ENCODE results near the gene KLF12.

The KLF12 gene

GRCh38 chr13:74162782-74163181 lies 28.6 kb upstream of the KLF12 start:
- no peak for TF ChIP-seq CREB1 (IDR thresholded peaks at IDR 0.05; ENCODE audit: low read depth)
- no peak for TF ChIP-seq TCF12 (IDR thresholded peaks at IDR 0.05; ENCODE audit: low read depth)
- no peak for TF ChIP-seq TAF1 (IDR thresholded peaks at IDR 0.05; ENCODE audit: low read depth)
- TF ChIP-seq ZBTB7A (IDR thresholded peaks at IDR 0.05; ENCODE audit: low read depth): no peak
- no peak for TF ChIP-seq USF1 (IDR thresholded peaks at IDR 0.05)
- TF ChIP-seq EGR1 (IDR thresholded peaks at IDR 0.05): no peak
- no peak for TF ChIP-seq REST (IDR thresholded peaks at IDR 0.05; ENCODE audit: low read depth)
- TF ChIP-seq MAX (IDR thresholded peaks at IDR 0.05): no peak
- TF ChIP-seq YY1 (IDR thresholded peaks at IDR 0.05; ENCODE audit: low read depth): no peak
- TF ChIP-seq CEBPB (IDR thresholded peaks at IDR 0.05): no peak
- TF ChIP-seq TEAD4 (IDR thresholded peaks at IDR 0.05): no peak
- TF ChIP-seq EP300 (IDR thresholded peaks at IDR 0.05; ENCODE audit: borderline replicate concordance): no peak
- no peak for TF ChIP-seq NFIC (IDR thresholded peaks at IDR 0.05)
- no peak for TF ChIP-seq RAD21 (IDR thresholded peaks at IDR 0.05; ENCODE audit: low read depth)
- no peak for TF ChIP-seq FOXM1 (IDR thresholded peaks at IDR 0.05; ENCODE audit: borderline replicate concordance, low read depth)

GRCh38 chr13:74162135-74162534 lies 27.9 kb upstream of the KLF12 start:
- TF ChIP-seq CEBPB (IDR thresholded peaks at IDR 0.05) (no peak), CREB1 (IDR thresholded peaks at IDR 0.05; ENCODE audit: low read depth) (no peak), EP300 (IDR thresholded peaks at IDR 0.05; ENCODE audit: borderline replicate concordance) (no peak), YY1 (IDR thresholded peaks at IDR 0.05; ENCODE audit: low read depth) (no peak), FOXM1 (IDR thresholded peaks at IDR 0.05; ENCODE audit: borderline replicate concordance, low read depth) (no peak), RAD21 (IDR thresholded peaks at IDR 0.05; ENCODE audit: low read depth) (no peak), TCF12 (IDR thresholded peaks at IDR 0.05; ENCODE audit: low read depth) (no peak)

GRCh38 chr13:74158571-74159352 lies 24.6 kb upstream of the KLF12 start:
- TF ChIP-seq RAD21 (IDR thresholded peaks at IDR 0.05; ENCODE audit: low read depth) (no peak), NFIC (IDR thresholded peaks at IDR 0.05) (no peak), TCF12 (IDR thresholded peaks at IDR 0.05; ENCODE audit: low read depth) (no peak), YY1 (IDR thresholded peaks at IDR 0.05; ENCODE audit: low read depth) (no peak), FOXM1 (IDR thresholded peaks at IDR 0.05; ENCODE audit: borderline replicate concordance, low read depth) (no peak), CEBPB (IDR thresholded peaks at IDR 0.05) (no peak), TEAD4 (IDR thresholded peaks at IDR 0.05) (no peak), CREB1 (IDR thresholded peaks at IDR 0.05; ENCODE audit: low read depth) (no peak)

GRCh38 chr13:74158028-74158427 lies 23.8 kb upstream of the KLF12 start:
- TF ChIP-seq EGR1 (IDR thresholded peaks at IDR 0.05) (0 out of 2 replicates have a peak, but pooled peaks have one; percentile 26), EP300 (IDR thresholded peaks at IDR 0.05; ENCODE audit: borderline replicate concordance) (no peak), MAX (IDR thresholded peaks at IDR 0.05) (no peak)

GRCh38 chr13:74154981-74155380 lies 20.8 kb upstream of the KLF12 start:
- TF ChIP-seq TAF1 (IDR thresholded peaks at IDR 0.05; ENCODE audit: low read depth) (no peak), CREB1 (IDR thresholded peaks at IDR 0.05; ENCODE audit: low read depth) (no peak), EP300 (IDR thresholded peaks at IDR 0.05; ENCODE audit: borderline replicate concordance) (no peak), ZBTB7A (IDR thresholded peaks at IDR 0.05; ENCODE audit: low read depth) (no peak), YY1 (IDR thresholded peaks at IDR 0.05; ENCODE audit: low read depth) (no peak), FOXM1 (IDR thresholded peaks at IDR 0.05; ENCODE audit: borderline replicate concordance, low read depth) (no peak), TEAD4 (IDR thresholded peaks at IDR 0.05) (no peak), REST (IDR thresholded peaks at IDR 0.05; ENCODE audit: low read depth) (no peak), NFIC (IDR thresholded peaks at IDR 0.05) (no peak), USF1 (IDR thresholded peaks at IDR 0.05) (no peak)

- TF ChIP-seq CEBPB (IDR thresholded peaks at IDR 0.05) (no peak), NFIC (IDR thresholded peaks at IDR 0.05) (no peak), EGR1 (IDR thresholded peaks at IDR 0.05) (no peak), TEAD4 (IDR thresholded peaks at IDR 0.05) (no peak), USF1 (IDR thresholded peaks at IDR 0.05) (no peak), TCF12 (IDR thresholded peaks at IDR 0.05; ENCODE audit: low read depth) (no peak), ZBTB7A (IDR thresholded peaks at IDR 0.05; ENCODE audit: low read depth) (no peak), MAX (IDR thresholded peaks at IDR 0.05) (no peak), REST (IDR thresholded peaks at IDR 0.05; ENCODE audit: low read depth) (no peak), FOXM1 (IDR thresholded peaks at IDR 0.05; ENCODE audit: borderline replicate concordance, low read depth) (no peak), CREB1 (IDR thresholded peaks at IDR 0.05; ENCODE audit: low read depth) (no peak), EP300 (IDR thresholded peaks at IDR 0.05; ENCODE audit: borderline replicate concordance) (no peak), TAF1 (IDR thresholded peaks at IDR 0.05; ENCODE audit: low read depth) (no peak), RAD21 (IDR thresholded peaks at IDR 0.05; ENCODE audit: low read depth) (no peak), YY1 (IDR thresholded peaks at IDR 0.05; ENCODE audit: low read depth) (no peak)
Observed at GRCh38 chr13:74153316-74153715, 19.1 kb upstream of the KLF12 start.
